Gastrocnemius medialis (tissue), 4 donors: ENCODE data around the gene PRDM2.

Experiments used
- CTCF ChIP-seq, 5 experiments: fragments of 450-650 bp in 3 of 5; fragments of 200-600 bp in 2 of 5; sonication (generic) in 2 of 5; IDR thresholded peaks in 4 of 5; conservative IDR thresholded peaks in 1 of 5; 1 replicate in 4 of 5; 2 replicates in 1 of 5; pipeline ENCODE4 v1.5.1; 2016 to 2019; ENCODE audit warnings: antibody characterized with exemption in 5 of 5, mild to moderate bottlenecking in 3 of 5, moderate library complexity in 3 of 5
- POLR2A ChIP-seq, 2 donors: fragments of 450-650 bp; IDR thresholded peaks; one replicate each; pipeline ENCODE4 v1.6.1; 2017; ENCODE audit warnings: antibody characterized with exemption in 2 of 2, mild to moderate bottlenecking in 2 of 2, moderate library complexity in 2 of 2

- TF ChIP-seq CTCF (IDR thresholded peaks at IDR 0.05 in 4 of 5, conservative IDR thresholded peaks at IDR 0.05 in 1 of 5) (no peak), POLR2A (IDR thresholded peaks at IDR 0.05) (no peak)
These were observed 61.9 kb downstream of the PRDM2 start for GRCh38 chr1:13761883-13762282.
